SK-N-SH (cell line): ENCODE data around the gene SPSB1. TPM values are rescaled to one million over a fixed set of nuclear protein-coding genes. Genes with fewer than 3 reads are reported as not detected.

Experiments
- CTCF ChIA-PET: fragments of 300-600, 350-600 bp; formaldehyde crosslinking; extraction: SDS; loops from one replicate; lab custom pipeline; 2021; lab: Yijun Ruan, JAX
- POLR2A ChIA-PET: fragments of 350-600 bp; sonication (Branson Sonifier 250); formaldehyde crosslinking; extraction: SDS; loops from one replicate; lab custom pipeline; 2020; ENCODE audit warnings: antibody characterized with exemption, inconsistent platforms; lab: Yijun Ruan, JAX
- DNase-seq: peaks from one replicate; pipeline ENCODE4 v3.0.0; 2012
- H2AFZ ChIP-seq: fragments of 200-600 bp; sonication (generic); 2 replicates; pipeline ENCODE4 v1.8.1; 2016; ENCODE audit warnings: antibody characterized with exemption, mild to moderate bottlenecking, low read depth
- H3F3A ChIP-seq: fragments of 200-600 bp; sonication (generic); replicated peaks from 2 replicates; pipeline ENCODE3; 2016; ENCODE audit warnings: antibody characterized with exemption, mild to moderate bottlenecking; ENCODE audit not compliant: insufficient read depth
- H3K27ac ChIP-seq, 2 experiments: fragments of 200-500 bp in 1 of 2; fragments of 200-600 bp in 1 of 2; sonication (Bioruptor generic) in 1 of 2; sonication (generic), shearing (Covaris generic) in 1 of 2; 2 replicates each; pipeline versions ENCODE4 v1.5.1 to v1.6.1; 2014 to 2016; ENCODE audit warnings: low read depth in 2 of 2, inconsistent platforms in 1 of 2, low read length in 1 of 2, mild to moderate bottlenecking in 1 of 2, mixed read lengths in 1 of 2
- H3K27me3 ChIP-seq: fragments of 200-600 bp; sonication (generic), shearing (Covaris generic); 2 replicates; pipeline ENCODE4 v1.6.1; 2016; ENCODE audit warnings: mixed run types; ENCODE audit not compliant: insufficient read depth
- H3K36me3 ChIP-seq, 2 experiments: fragments of 200-500 bp in 1 of 2; fragments of 200-600 bp in 1 of 2; sonication (Bioruptor generic) in 1 of 2; sonication (generic) in 1 of 2; replicated peaks in 1 of 2; 2 replicates each; pipeline versions ENCODE3 to v1.5.1; 2014 to 2016; ENCODE audit warnings: low read length in 1 of 2, mild to moderate bottlenecking in 1 of 2; ENCODE audit not compliant: insufficient read depth in 2 of 2, control insufficient read depth in 1 of 2
- H3K4me1 ChIP-seq, 2 experiments: fragments of 200-500 bp in 1 of 2; fragments of 200-600 bp in 1 of 2; sonication (Bioruptor generic) in 1 of 2; sonication (generic), shearing (Covaris generic) in 1 of 2; 2 replicates each; pipeline versions ENCODE4 v1.5.1 to v1.6.1; 2014 to 2016; ENCODE audit warnings: low read depth in 1 of 2, low read length in 1 of 2, mixed run types in 1 of 2; ENCODE audit not compliant: insufficient read depth in 2 of 2, control insufficient read depth in 1 of 2
- H3K4me2 ChIP-seq: fragments of 200-600 bp; sonication (generic), shearing (Covaris generic); 2 replicates; pipeline ENCODE4 v1.6.1; 2017; ENCODE audit warnings: mixed run types
- H3K4me3 ChIP-seq, 2 experiments: fragments of 200-500 bp in 1 of 2; fragments of 200-600 bp in 1 of 2; sonication (Bioruptor generic) in 1 of 2; sonication (generic), shearing (Covaris generic) in 1 of 2; 2 replicates each; pipeline versions ENCODE4 v1.5.1 to v1.8.1; 2014 to 2016; ENCODE audit warnings: low read depth in 2 of 2, inconsistent platforms in 1 of 2, low read length in 1 of 2, mild to moderate bottlenecking in 1 of 2, mixed read lengths in 1 of 2, moderate library complexity in 1 of 2
- H3K79me2 ChIP-seq: fragments of 200-600 bp; sonication (generic); 2 replicates; pipeline ENCODE4 v1.8.1; 2017; ENCODE audit warnings: mild to moderate bottlenecking; ENCODE audit not compliant: insufficient read depth
- H3K9ac ChIP-seq: fragments of 200-600 bp; sonication (generic); 2 replicates; pipeline ENCODE4 v1.6.1; 2017; ENCODE audit warnings: mixed run types
- H3K9me2 ChIP-seq: fragments of 200-600 bp; sonication (generic); 2 replicates; pipeline ENCODE4 v1.6.1; 2017; ENCODE audit warnings: mixed run types
- H3K9me3 ChIP-seq: fragments of 200-600 bp; sonication (generic); 2 replicates; pipeline ENCODE4 v1.6.1; 2017; ENCODE audit warnings: mixed run types, mild to moderate bottlenecking, moderate library complexity
- H4K20me1 ChIP-seq: fragments of 200-600 bp; sonication (generic); 2 replicates; pipeline ENCODE4 v1.6.1; 2017; ENCODE audit warnings: mild to moderate bottlenecking, mixed run types; ENCODE audit not compliant: insufficient read depth
- CHD2 ChIP-seq: fragments of 150-350 bp; IDR thresholded peaks from 2 replicates; pipeline ENCODE4 v1.6.1; 2018; ENCODE audit warnings: low read length; ENCODE audit not compliant: partially characterized antibody
- CTCF ChIP-seq: fragments of 200-600 bp; sonication (generic); IDR thresholded peaks from 2 replicates; pipeline ENCODE4 v1.6.1; 2017; ENCODE audit warnings: antibody characterized with exemption, mild to moderate bottlenecking, moderate library complexity
- ELF1 ChIP-seq: IDR thresholded peaks from 2 replicates; pipeline ENCODE4 v1.4.0; 2012
- EZH2phosphoT487 ChIP-seq: fragments of 200-600 bp; sonication (generic); IDR thresholded peaks from 2 replicates; pipeline ENCODE4 v1.6.1; 2017; ENCODE audit warnings: low read depth, mixed run types, mild to moderate bottlenecking, antibody characterized with exemption, moderate library complexity, borderline replicate concordance
- FOXM1 ChIP-seq: IDR thresholded peaks from 2 replicates; pipeline ENCODE4 v1.4.0; 2012; ENCODE audit warnings: low read depth, mild to moderate bottlenecking
- GABPA ChIP-seq: IDR thresholded peaks from 2 replicates; pipeline ENCODE4 v1.4.0; 2012; ENCODE audit warnings: low read depth, mild to moderate bottlenecking
- JUND ChIP-seq: IDR thresholded peaks from 2 replicates; pipeline ENCODE4 v1.4.0; 2012
- MXI1 ChIP-seq: IDR thresholded peaks from 2 replicates; pipeline ENCODE4 v1.6.1; 2012; ENCODE audit warnings: mild to moderate bottlenecking, low read depth, low read length, improper control_type of control experiment
- NRF1 ChIP-seq: IDR thresholded peaks from 2 replicates; pipeline ENCODE4 v1.6.1; 2012; ENCODE audit warnings: low read depth, mild to moderate bottlenecking, low read length
- PBX3 ChIP-seq: IDR thresholded peaks from 2 replicates; pipeline ENCODE4; 2012
- RAD21 ChIP-seq: IDR thresholded peaks from 2 replicates; pipeline ENCODE4 v1.6.1; 2012; ENCODE audit warnings: mild to moderate bottlenecking, low read length
- REST ChIP-seq: IDR thresholded peaks from 2 replicates; pipeline ENCODE4 v1.6.1; 2012; ENCODE audit warnings: mild to moderate bottlenecking, low read depth, low read length, moderate library complexity
- RFX5 ChIP-seq: IDR thresholded peaks from 2 replicates; pipeline ENCODE4 v1.6.1; 2012; ENCODE audit warnings: mild to moderate bottlenecking, improper control_type of control experiment, low read length
- RXRA ChIP-seq: IDR thresholded peaks from 2 replicates; pipeline ENCODE4 v1.4.0; 2012; ENCODE audit warnings: low read depth, mild to moderate bottlenecking, borderline replicate concordance
- SIN3A ChIP-seq: IDR thresholded peaks from 2 replicates; pipeline ENCODE4 v1.6.1; 2012; ENCODE audit warnings: low read depth, mild to moderate bottlenecking, low read length, moderate library complexity, borderline replicate concordance
- SMC3 ChIP-seq: IDR thresholded peaks from 2 replicates; pipeline ENCODE4 v1.6.1; 2012; ENCODE audit warnings: low read depth, low read length, improper control_type of control experiment
- USF1 ChIP-seq: IDR thresholded peaks from 2 replicates; pipeline ENCODE4 v1.4.0; 2012; ENCODE audit warnings: low read depth, borderline replicate concordance
- USF2 ChIP-seq: fragments of 150-350 bp; IDR thresholded peaks from 2 replicates; pipeline ENCODE4 v1.6.1; 2017; ENCODE audit warnings: antibody characterized with exemption, low read length, low read depth, borderline replicate concordance
- ZBTB33 ChIP-seq: IDR thresholded peaks from 2 replicates; pipeline ENCODE4 v1.4.0; 2012; ENCODE audit warnings: low read depth, borderline replicate concordance
- WGBS: methylation state at CpG from one replicate; pipeline ENCODE4 v1.1.6; 2017; ENCODE audit warnings: low lambda C conversion rate; 5-methylcytosine and 5-hydroxymethylcytosine counted together
- polyA plus RNA-seq, 3 experiments: library from polyadenylated mRNA; depleted of rRNA; stranded (reverse); fragments of >200 nt; gene quantifications; 2 replicates each; pipeline ENCODE4 v1.2.3, GENCODE V29; 2012

SPSB1 gene
- polyA plus RNA-seq, 1 of the 3 experiments (the other 2 are of a cell fraction) = 9.2 TPM

- Histone ChIP-seq H3K27me3 (no peaks in the 10 kb centered on the region), H3K9me2 (no peaks in the 10 kb centered on the region), H3K9me3 (no peaks in the 10 kb centered on the region), H4K20me1 (no peaks in the 10 kb centered on the region), H3K4me1 (peaks cover 0 to 10% of the 10 kb centered on the region in 2 experiments; a peak in 1 of 4 replicates), H3K36me3 (no peaks in the 10 kb centered on the region), H2AFZ (no peak overlapping the region), H3K9ac (no peak overlapping the region), H3K4me3 (no peak overlapping the region), H3F3A (no peaks in the 10 kb centered on the region), H3K4me2 (no peak overlapping the region), H3K79me2 (no peaks in the 10 kb centered on the region), H3K27ac (no peak overlapping the region)
- TF ChIP-seq CHD2 (no peak), JUND (no peak), USF1 (no peak), SMC3 (no peak), USF2 (no peak), PBX3 (no peak), GABPA (no peak), EZH2phosphoT487 (no peak), FOXM1 (no peak), RXRA (no peak), NRF1 (no peak), RAD21 (no peak), RFX5 (no peak), REST (no peak), MXI1 (no peak), ZBTB33 (no peak), SIN3A (no peak), CTCF (no peak), ELF1 (no peak)
- 89% methylated on average over 12 of the region's 20 CpGs for WGBS
- ChIA-PET POLR2A (no interaction called here), CTCF (interaction anchor here (1.0 to 1.3 kb wide), 3 partner anchors 9 to 37 kb away, joined by 3 to 4 read pairs (median 3); no protein-coding TSS in a partner anchor)
- DNase-seq = no peak
Measured at GRCh38 chr1:9382643-9383491, 90.2 kb downstream of the SPSB1 start.
